H1 (cell line): ENCODE measurements around the gene CFAP97. TPM values are rescaled to one million over a fixed set of nuclear protein-coding genes. Genes with fewer than 3 reads are reported as not detected.

ENCODE experiments used
- CTCF ChIA-PET: fragments of 300-600 bp; sonication (Branson Sonifier 250); formaldehyde crosslinking; loops from one replicate; lab custom pipeline; 2021; ENCODE audit not compliant: partially characterized antibody; lab: Charles Lee
- POLR2A ChIA-PET: fragments of 300-600 bp; sonication (Branson Sonifier 250); formaldehyde crosslinking; loops from one replicate; lab custom pipeline; 2021; ENCODE audit warnings: inconsistent platforms; ENCODE audit not compliant: partially characterized antibody; lab: Charles Lee
- DNase-seq, 2 experiments: peaks; one replicate each; pipeline versions ENCODE4 v3.0.0 to v3.0.0-alpha.2; 2010 to 2022; ENCODE audit warnings: low spot score in 2 of 2, low read depth in 1 of 2, mixed read lengths in 1 of 2
- FAIRE-seq: peaks from 2 replicates; lab custom pipeline; 2011; peaks lifted over from hg19 to GRCh38; lab: Jason Lieb, UNC
- H2AFZ ChIP-seq: 2 replicates; pipeline ENCODE4 v1.8.1; 2012; ENCODE audit warnings: low read length, inconsistent platforms
- H2AK5ac ChIP-seq: 2 replicates; pipeline ENCODE4 v1.6.1; 2013; ENCODE audit warnings: low read depth, low read length
- H2BK120ac ChIP-seq: replicated peaks from 2 replicates; pipeline ENCODE3; 2013; ENCODE audit warnings: low read depth, low read length, inconsistent platforms
- H2BK12ac ChIP-seq: 2 replicates; pipeline ENCODE4 v1.6.1; 2013; ENCODE audit warnings: low read depth, low read length
- H2BK15ac ChIP-seq: 2 replicates; pipeline ENCODE4 v1.6.1; 2013; ENCODE audit warnings: low read length
- H2BK20ac ChIP-seq: 2 replicates; pipeline ENCODE4 v1.6.1; 2013; ENCODE audit warnings: low read length
- H2BK5ac ChIP-seq: 2 replicates; pipeline ENCODE4 v1.6.1; 2013; ENCODE audit warnings: low read depth, low read length
- H3K14ac ChIP-seq: 2 replicates; pipeline ENCODE4 v1.6.1; 2013; ENCODE audit warnings: inconsistent platforms; ENCODE audit not compliant: insufficient read length
- H3K18ac ChIP-seq: 2 replicates; pipeline ENCODE4 v1.6.1; 2013; ENCODE audit warnings: low read length; ENCODE audit errors: extremely low read depth
- H3K23ac ChIP-seq: 2 replicates; pipeline ENCODE4 v1.6.1; 2013; ENCODE audit warnings: inconsistent platforms; ENCODE audit not compliant: insufficient read length
- H3K23me2 ChIP-seq: 2 replicates; pipeline ENCODE4 v1.6.1; 2013; ENCODE audit warnings: low read depth, low read length
- H3K27ac ChIP-seq: 2 replicates; pipeline ENCODE4 v1.6.1; 2011; ENCODE audit warnings: low read depth, low read length, inconsistent platforms
- H3K27me3 ChIP-seq, 4 experiments: replicated peaks in 1 of 4; 1 replicate in 1 of 4; 2 replicates in 3 of 4; pipeline versions ENCODE4 v1.6.1 to v1.8.1; 2011 to 2013; ENCODE audit warnings: low read length in 3 of 4, mild to moderate bottlenecking in 3 of 4, inconsistent platforms in 2 of 4, mixed read lengths in 2 of 4, moderate library complexity in 1 of 4; ENCODE audit not compliant: control insufficient read depth in 3 of 4, insufficient read depth in 3 of 4; ENCODE audit errors: extremely low read depth in 1 of 4
- H3K36me3 ChIP-seq, 4 experiments: 2 replicates each; pipeline versions ENCODE4 v1.6.1 to v1.8.1; 2011 to 2013; ENCODE audit warnings: mild to moderate bottlenecking in 4 of 4, low read length in 3 of 4, moderate library complexity in 2 of 4, control low read depth in 1 of 4, inconsistent platforms in 1 of 4; ENCODE audit not compliant: insufficient read depth in 4 of 4, control insufficient read depth in 2 of 4
- H3K4ac ChIP-seq: replicated peaks from 2 replicates; pipeline ENCODE3; 2013; ENCODE audit warnings: low read length, low read depth, mixed read lengths, inconsistent platforms; ENCODE audit not compliant: insufficient read length
- H3K4me1 ChIP-seq, 4 experiments: replicated peaks in 1 of 4; 1 replicate in 1 of 4; 2 replicates in 3 of 4; pipeline versions ENCODE4 v1.6.1 to v1.8.1; 2011 to 2013; ENCODE audit warnings: low read length in 3 of 4, inconsistent platforms in 2 of 4, mixed read lengths in 1 of 4; ENCODE audit not compliant: insufficient read depth in 4 of 4, control insufficient read depth in 3 of 4
- H3K4me2 ChIP-seq, 2 experiments: 2 replicates each; pipeline versions ENCODE4 v1.6.1 to v1.8.1; 2011 to 2013; ENCODE audit warnings: low read depth in 2 of 2, low read length in 2 of 2, control low read depth in 1 of 2, inconsistent platforms in 1 of 2, mild to moderate bottlenecking in 1 of 2; ENCODE audit not compliant: insufficient read depth in 1 of 2
- H3K4me3 ChIP-seq, 4 experiments: fragments of 200-600, 300-600 bp in 1 of 4; sonication (generic), shearing (Covaris generic), sonication (Bioruptor Twin) in 1 of 4; 2 replicates each; pipeline versions ENCODE4 v1.5.1 to v1.8.1; 2011 to 2016; ENCODE audit warnings: low read length in 4 of 4, low read depth in 3 of 4, control low read depth in 2 of 4, inconsistent platforms in 2 of 4, mild to moderate bottlenecking in 2 of 4, mixed read lengths in 1 of 4, moderate library complexity in 1 of 4; ENCODE audit not compliant: insufficient read depth in 2 of 4; ENCODE audit errors: extremely low read depth in 1 of 4
- H3K56ac ChIP-seq: replicated peaks from 2 replicates; pipeline ENCODE3; 2013; ENCODE audit warnings: low read depth, mild to moderate bottlenecking, mixed read lengths, low read length, inconsistent platforms; ENCODE audit not compliant: insufficient read length
- H3K79me1 ChIP-seq: 2 replicates; pipeline ENCODE4 v1.6.1; 2013; ENCODE audit warnings: low read depth, low read length, control low read depth
- H3K79me2 ChIP-seq, 2 experiments: 2 replicates each; pipeline versions ENCODE4 v1.6.1 to v1.8.1; 2012 to 2013; ENCODE audit warnings: low read length in 2 of 2, mild to moderate bottlenecking in 2 of 2, inconsistent platforms in 1 of 2; ENCODE audit not compliant: insufficient read depth in 2 of 2, control insufficient read depth in 1 of 2
- H3K9ac ChIP-seq, 4 experiments: replicated peaks in 1 of 4; 1 replicate in 1 of 4; 2 replicates in 3 of 4; pipeline versions ENCODE4 v1.6.1 to v1.8.1; 2011 to 2013; ENCODE audit warnings: low read depth in 3 of 4, low read length in 3 of 4, control low read depth in 2 of 4, mild to moderate bottlenecking in 2 of 4, moderate library complexity in 2 of 4, inconsistent platforms in 1 of 4; ENCODE audit errors: extremely low read depth in 1 of 4
- H3K9me3 ChIP-seq, 2 experiments: 2 replicates each; pipeline versions ENCODE4 v1.6.1 to v1.8.1; 2012 to 2013; ENCODE audit warnings: mild to moderate bottlenecking in 2 of 2, moderate library complexity in 2 of 2, control low read depth in 1 of 2, inconsistent platforms in 1 of 2, low read depth in 1 of 2, low read length in 1 of 2, mixed read lengths in 1 of 2; ENCODE audit not compliant: insufficient read depth in 2 of 2
- H4K20me1 ChIP-seq, 2 experiments: replicated peaks in 1 of 2; 2 replicates each; pipeline versions ENCODE3 to v1.8.1; 2011 to 2013; ENCODE audit warnings: inconsistent platforms in 2 of 2, low read length in 2 of 2, mild to moderate bottlenecking in 1 of 2; ENCODE audit not compliant: insufficient read depth in 2 of 2, control insufficient read depth in 1 of 2
- H4K5ac ChIP-seq: 2 replicates; pipeline ENCODE4 v1.6.1; 2013; ENCODE audit warnings: low read length, low read depth, mixed read lengths, inconsistent platforms; ENCODE audit not compliant: insufficient read length
- H4K8ac ChIP-seq: 2 replicates; pipeline ENCODE4 v1.8.0; 2013; ENCODE audit warnings: mild to moderate bottlenecking, moderate library complexity, low read length, inconsistent platforms; ENCODE audit not compliant: insufficient read depth; ENCODE audit errors: extremely low read depth
- H4K91ac ChIP-seq: replicated peaks from 2 replicates; pipeline ENCODE3; 2013; ENCODE audit warnings: low read length, mixed read lengths, inconsistent platforms; ENCODE audit not compliant: insufficient read length
- BCL11A ChIP-seq, 2 experiments: IDR thresholded peaks; one replicate each; pipeline ENCODE4 v1.6.1; 2011; ENCODE audit warnings: low read depth in 2 of 2, low read length in 2 of 2, mild to moderate bottlenecking in 2 of 2
- CHD1 ChIP-seq: IDR thresholded peaks from 2 replicates; pipeline ENCODE4 v1.6.1; 2012; ENCODE audit warnings: low read depth, low read length, improper control_type of control experiment
- CHD2 ChIP-seq: IDR thresholded peaks from 2 replicates; pipeline ENCODE4 v1.6.1; 2012; ENCODE audit warnings: low read length, improper control_type of control experiment
- HDAC6 ChIP-seq: IDR thresholded peaks from one replicate; pipeline ENCODE4 v1.7.1; 2012; ENCODE audit warnings: low read depth, mild to moderate bottlenecking, inconsistent platforms, low read length, moderate library complexity
- KDM5A ChIP-seq: fragments of 200-600 bp; IDR thresholded peaks from 2 replicates; pipeline ENCODE4 v1.7.1; 2012; ENCODE audit warnings: mild to moderate bottlenecking, low read length, inconsistent platforms, mixed read lengths
- RXRA ChIP-seq: IDR thresholded peaks from 2 replicates; pipeline ENCODE4 v1.6.1; 2011; ENCODE audit warnings: low read depth, mild to moderate bottlenecking, low read length, moderate library complexity; ENCODE audit not compliant: insufficient read depth
- TBP ChIP-seq: IDR thresholded peaks from 2 replicates; pipeline ENCODE4 v1.6.1; 2011; ENCODE audit warnings: low read depth, low read length, improper control_type of control experiment
- WGBS, 2 experiments: shearing (Covaris generic) in 1 of 2; methylation state at CpG; one replicate each; pipeline versions ENCODE4 v1.1.6 to v1.1.7; 2013 to 2015; ENCODE audit warnings: low lambda C conversion rate in 2 of 2, mixed read lengths in 2 of 2, inconsistent platforms in 1 of 2, low coverage in 1 of 2, missing lambda C conversion rate in 1 of 2; ENCODE audit not compliant: insufficient replicate concordance in 2 of 2, insufficient coverage in 1 of 2, insufficient read length in 1 of 2; ENCODE audit errors: extremely low coverage in 1 of 2, missing lambda C conversion rate in 1 of 2; 5-methylcytosine and 5-hydroxymethylcytosine counted together
- polyA plus RNA-seq, 7 experiments: library from polyadenylated mRNA; depleted of rRNA in 3 of 7; stranded (reverse) in 5 of 7; unstranded in 2 of 7; fragments of >200 nt in 5 of 7; fragments of 200-250 nt in 2 of 7; gene quantifications; 1 replicate in 5 of 7; 2 replicates in 1 of 7; 4 replicates in 1 of 7; pipeline versions ENCODE4 v1.2.1 to v1.2.3, GENCODE V29; 2011 to 2013; ENCODE audit warnings: missing spikeins in 2 of 7, mixed read lengths in 2 of 7
- total RNA-seq: library from RNA; stranded (reverse); fragmentation: NEBNext Ultra II Directional; extraction: Animal tissue kit (Norgen Biotek cat#: 25700); gene quantifications from 2 replicates; pipeline ENCODE4 v1.2.1, GENCODE V29; 2021
- TF ChIP-seq, protein P1 (sequence below): IDR thresholded peaks from 2 replicates; pipeline ENCODE4 v1.6.1; 2011; ENCODE audit warnings: low read length, improper control_type of control experiment

Gene CFAP97
- total and polyA plus RNA-seq, 2 of the 8 experiments (the other 6 are each of a cell fraction or from before 2014, with no cell fraction given): 9.2 to 40.4 TPM

DNA sequence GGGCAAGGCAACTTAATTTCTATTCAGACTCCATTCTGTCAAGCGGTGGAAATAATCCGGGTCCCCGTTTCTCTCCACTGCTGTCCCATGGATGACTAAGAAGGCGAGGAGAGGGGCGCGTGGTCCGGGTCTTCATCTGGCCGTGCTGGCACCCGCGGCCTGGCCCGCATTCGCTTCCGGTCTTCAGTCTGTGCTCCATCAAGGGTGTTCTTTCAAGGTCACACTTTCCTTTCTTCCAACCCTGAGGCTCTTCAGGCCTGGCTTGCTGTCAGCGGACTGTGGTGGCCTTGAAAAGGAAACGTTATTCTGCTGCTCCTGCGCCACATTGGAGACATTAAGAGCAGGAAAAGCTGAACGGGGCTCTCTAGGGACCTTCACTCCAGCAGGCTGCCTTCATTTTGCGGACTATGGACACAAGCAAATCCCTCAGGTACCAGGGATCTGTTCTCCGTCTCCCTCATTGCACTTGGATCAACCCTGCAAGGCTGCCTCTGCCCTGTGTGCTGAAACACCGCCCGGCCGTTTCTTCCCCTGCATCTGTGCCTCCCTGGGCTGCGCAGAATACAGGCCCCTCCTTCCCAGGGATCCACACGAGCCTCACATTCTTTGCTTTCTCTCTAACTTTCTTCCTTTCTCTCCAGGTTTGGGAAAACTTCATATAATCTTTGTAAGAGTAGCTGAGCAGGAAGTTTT is 66.4 kb downstream of the CFAP97 start:
- no peak overlapping the region for H3K4ac ChIP-seq
- no peaks in the 10 kb centered on the region for H3K79me1 ChIP-seq
- no peak overlapping the region for H2AFZ ChIP-seq
- H2BK15ac ChIP-seq: no peak overlapping the region
- H4K5ac ChIP-seq: no peak overlapping the region
- no peak overlapping the region for H2BK20ac ChIP-seq
- H3K18ac ChIP-seq: no peak overlapping the region
- H3K4me2 ChIP-seq: no peak overlapping the region
- no peak overlapping the region for H3K56ac ChIP-seq
- H4K91ac ChIP-seq: no peak overlapping the region
- DNase-seq (no peak), FAIRE-seq (no peak)
- H3K23ac ChIP-seq: no peak overlapping the region
- WGBS, 2 experiments: 90% methylated on average over 13 of the region's 24 CpGs; no CpG with 5 or more reads in 1 of the 2 experiments
- H3K27ac ChIP-seq: no peak overlapping the region
- H2BK5ac ChIP-seq: no peak overlapping the region
- no peaks in the 10 kb centered on the region for H3K79me2 ChIP-seq
- no peak overlapping the region for H4K8ac ChIP-seq
- ChIA-PET POLR2A (no interaction called here), CTCF (interaction anchor here (0.9 to 11.4 kb wide), 8 partner anchors 9 to 900 kb away, joined by 3 to 167 read pairs (median 4); no protein-coding TSS in a partner anchor)
- H3K27me3 ChIP-seq: no peaks in the 10 kb centered on the region; a peak in 1 of 7 replicates
- no peaks in the 10 kb centered on the region for H4K20me1 ChIP-seq
- TF ChIP-seq, protein P1, sequence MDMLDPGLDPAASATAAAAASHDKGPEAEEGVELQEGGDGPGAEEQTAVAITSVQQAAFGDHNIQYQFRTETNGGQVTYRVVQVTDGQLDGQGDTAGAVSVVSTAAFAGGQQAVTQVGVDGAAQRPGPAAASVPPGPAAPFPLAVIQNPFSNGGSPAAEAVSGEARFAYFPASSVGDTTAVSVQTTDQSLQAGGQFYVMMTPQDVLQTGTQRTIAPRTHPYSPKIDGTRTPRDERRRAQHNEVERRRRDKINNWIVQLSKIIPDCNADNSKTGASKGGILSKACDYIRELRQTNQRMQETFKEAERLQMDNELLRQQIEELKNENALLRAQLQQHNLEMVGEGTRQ: no peak
- TF ChIP-seq CHD2 (no peak), HDAC6 (no peak), TBP (no peak), KDM5A (no peak), BCL11A (IDR thresholded peaks at IDR 0.05; ENCODE audit: low read depth in 2 of 2, low read length in 2 of 2) (no peak), RXRA (no peak), CHD1 (no peak)
- H2BK12ac ChIP-seq: no peak overlapping the region
- H3K4me3 ChIP-seq: no peak overlapping the region
- H3K14ac ChIP-seq: no peak overlapping the region
- peaks cover under 1% of the 10 kb centered on the region; the same call in 1 of the 2 replicates for H3K23me2 ChIP-seq
- H3K9ac ChIP-seq: no peak overlapping the region
- H2AK5ac ChIP-seq: no peak overlapping the region
- no peaks in the 10 kb centered on the region for H3K9me3 ChIP-seq
- no peak overlapping the region for H2BK120ac ChIP-seq
- H3K36me3 ChIP-seq: no peaks in the 10 kb centered on the region
- H3K4me1 ChIP-seq: peaks cover 0 to 2% (median under 1%) of the 10 kb centered on the region in 4 experiments; a peak in 2 of 7 replicates
